ENCODE results near the gene DCBLD2.
"Not testable (repeated sequence)": the region's sequence is repeated elsewhere in the genome, so short reads cannot be mapped to it uniquely, and the experiment has no call there.

The DCBLD2 gene

GRCh38 chr3:98892263-98892662 is 9.2 kb downstream of the DCBLD2 start:
- no peak for DNase-seq (ENCODE audit: low read depth)

- DNase-seq (ENCODE audit: low read depth) = no peak
Observed at GRCh38 chr3:98890965-98891910, 10.3 kb downstream of the DCBLD2 start.

GRCh38 chr3:98890181-98890835 is 11.2 kb downstream of the DCBLD2 start:
- no peak for DNase-seq (ENCODE audit: low read depth)

- no peak for DNase-seq (ENCODE audit: low read depth)
Observed at GRCh38 chr3:98887684-98888083, 13.8 kb downstream of the DCBLD2 start.

GRCh38 chr3:98886525-98886924 is 15.0 kb downstream of the DCBLD2 start:
- DNase-seq (ENCODE audit: low read depth) = no peak

GRCh38 chr3:98885851-98886250 is 15.6 kb downstream of the DCBLD2 start:
- no peak for DNase-seq (ENCODE audit: low read depth)

- DNase-seq (ENCODE audit: low read depth) = no peak
Observed at GRCh38 chr3:98884675-98885371, 16.7 kb downstream of the DCBLD2 start.

GRCh38 chr3:98882614-98883333 is 18.7 kb downstream of the DCBLD2 start:
- DNase-seq (ENCODE audit: low read depth) = not testable (repeated sequence)

GRCh38 chr3:98877132-98877531 is 24.4 kb downstream of the DCBLD2 start:
- no peak for DNase-seq (ENCODE audit: low read depth)

GRCh38 chr3:98875535-98875934 is 26.0 kb downstream of the DCBLD2 start:
- DNase-seq (ENCODE audit: low read depth) = no peak

GRCh38 chr3:98874602-98875249 is 26.8 kb downstream of the DCBLD2 start:
- no peak for DNase-seq (ENCODE audit: low read depth)

- no peak for DNase-seq (ENCODE audit: low read depth)
Observed at GRCh38 chr3:98869391-98869790, 32.1 kb downstream of the DCBLD2 start.

GRCh38 chr3:98857971-98858370 is 43.5 kb downstream of the DCBLD2 start:
- not testable (repeated sequence) for DNase-seq (ENCODE audit: low read depth)

- not testable (repeated sequence) for DNase-seq (ENCODE audit: low read depth)
Observed at GRCh38 chr3:98857258-98857657, 44.2 kb downstream of the DCBLD2 start.

GRCh38 chr3:98856724-98857123 is 44.8 kb downstream of the DCBLD2 start:
- no peak for DNase-seq (ENCODE audit: low read depth)

GRCh38 chr3:98855806-98856400 is 45.6 kb downstream of the DCBLD2 start:
- DNase-seq (ENCODE audit: low read depth) = peak; percentile 89

- DNase-seq (ENCODE audit: low read depth) = no peak
Observed at GRCh38 chr3:98848108-98848507, 53.4 kb downstream of the DCBLD2 start.

GRCh38 chr3:98846101-98846500 is 55.4 kb downstream of the DCBLD2 start:
- no peak for DNase-seq (ENCODE audit: low read depth)

GRCh38 chr3:98843266-98843959 is 58.1 kb downstream of the DCBLD2 start:
- DNase-seq (ENCODE audit: low read depth) = no peak

GRCh38 chr3:98839846-98840245 is 61.6 kb downstream of the DCBLD2 start:
- DNase-seq (ENCODE audit: low read depth) = no peak

Data from HS-5 (cell line).